HG03159 (cell line): ENCODE measurements around the gene AGAP3.

Experiments used
- ATAC-seq: cut with Tn5 transposase; IDR thresholded peaks from one replicate; pipeline ENCODE4 v1.9.1; 2021; ENCODE audit warnings: mild to moderate bottlenecking, moderate library complexity; ENCODE audit not compliant: unreplicated experiment

The AGAP3 gene

DNA sequence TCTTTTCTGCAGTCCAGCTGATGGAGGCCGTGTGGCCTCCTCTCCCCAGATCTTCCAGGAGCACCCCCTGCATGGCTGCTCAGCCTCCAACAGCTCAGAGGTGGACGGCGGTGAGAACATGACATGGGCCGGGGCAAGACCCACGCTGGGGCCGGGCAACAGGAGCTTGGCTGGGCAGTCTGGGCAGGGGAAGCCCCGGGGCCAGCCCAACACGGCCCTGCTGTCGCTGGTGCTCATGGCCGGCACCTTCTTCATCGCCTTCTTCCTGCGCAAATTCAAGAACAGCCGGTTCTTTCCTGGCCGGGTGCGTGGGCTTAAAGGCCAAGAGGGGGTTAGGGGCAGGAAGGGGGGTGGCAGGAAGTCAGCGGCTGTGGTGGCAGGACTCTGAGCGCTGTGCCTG is 12.3 kb upstream of the AGAP3 start:
- ATAC-seq, result no peak

DNA sequence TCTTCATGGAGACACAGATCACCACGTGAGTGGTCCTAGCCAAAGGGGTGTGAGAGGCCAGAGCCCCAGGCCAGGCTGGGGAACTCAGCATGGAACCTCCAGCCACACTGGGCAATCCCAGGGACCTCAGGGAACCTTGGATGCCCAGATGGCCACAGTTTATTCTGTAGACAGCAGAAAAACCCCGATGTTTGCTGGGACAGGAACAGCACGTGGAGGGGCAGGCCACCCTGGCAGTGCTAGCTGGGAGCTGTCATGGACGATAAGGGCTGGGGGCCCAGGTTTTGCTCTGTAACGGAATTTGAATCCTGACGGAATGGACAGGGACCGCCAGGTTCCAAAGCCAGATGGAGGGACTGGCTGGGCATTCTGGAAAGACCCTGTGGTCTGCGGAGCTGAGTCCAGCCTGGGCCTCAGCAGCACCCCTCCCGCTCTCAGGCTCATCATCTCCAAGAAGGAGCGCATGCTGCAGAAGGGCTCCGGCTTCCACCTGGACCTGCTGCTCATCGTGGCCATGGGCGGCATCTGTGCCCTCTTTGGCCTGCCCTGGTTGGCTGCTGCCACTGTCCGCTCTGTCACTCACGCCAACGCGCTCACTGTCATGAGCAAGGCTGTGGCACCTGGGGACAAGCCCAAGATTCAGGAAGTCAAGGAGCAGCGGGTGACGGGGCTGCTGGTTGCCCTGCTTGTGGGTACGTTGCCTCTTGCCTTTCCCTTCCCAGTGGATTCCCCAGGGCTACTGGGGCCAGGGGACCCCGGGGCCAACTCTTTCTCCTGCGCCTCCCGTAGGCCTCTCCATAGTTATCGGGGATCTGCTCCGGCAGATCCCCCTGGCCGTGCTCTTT is 11.2 kb upstream of the AGAP3 start:
- no peak for ATAC-seq

DNA sequence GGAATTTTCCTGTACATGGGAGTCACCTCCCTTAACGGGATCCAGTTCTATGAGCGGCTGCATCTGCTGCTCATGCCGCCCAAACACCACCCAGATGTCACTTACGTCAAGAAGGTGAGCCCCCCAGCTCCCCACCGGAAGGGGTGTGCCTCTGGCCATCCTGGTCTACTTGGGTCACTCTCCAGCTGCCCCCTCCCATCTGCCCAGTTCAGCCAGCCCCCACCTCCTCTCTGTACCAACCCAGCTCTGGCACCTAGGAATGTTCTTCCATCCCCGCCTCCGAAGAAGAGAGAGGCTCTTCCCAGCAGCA is 10.7 kb upstream of the AGAP3 start:
- ATAC-seq, result no peak

GRCh38 chr7:151075978-151076426 is 10.3 kb upstream of the AGAP3 start:
- no peak for ATAC-seq

GRCh38 chr7:151076863-151077704 is 9.2 kb upstream of the AGAP3 start:
- ATAC-seq, result no peak

DNA sequence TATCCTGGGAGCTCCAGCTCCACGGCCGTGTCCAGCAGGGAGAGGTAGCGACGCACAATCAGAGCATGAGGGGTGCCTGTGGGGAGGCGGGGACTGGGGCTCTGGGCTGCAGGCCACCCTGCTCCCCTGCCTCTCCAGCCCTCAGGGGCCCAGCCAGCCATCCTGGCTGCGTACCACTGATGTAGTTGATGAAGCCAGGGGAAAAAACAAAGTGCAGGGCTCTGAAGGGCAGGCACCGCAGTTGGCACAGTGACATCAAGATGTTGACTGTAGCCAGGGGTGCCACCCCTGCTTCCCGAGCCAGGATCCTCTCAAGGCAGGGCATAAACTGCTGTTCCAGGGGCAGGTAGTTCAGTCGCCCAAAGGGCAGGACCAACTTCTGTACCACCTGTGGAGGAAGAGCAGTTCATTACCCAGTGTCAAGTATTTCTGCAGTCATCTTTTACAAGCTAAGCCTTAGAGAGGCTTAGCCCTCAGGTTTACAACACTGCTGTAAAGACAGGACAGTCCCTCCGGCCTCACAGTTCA is 8.5 kb upstream of the AGAP3 start:
- no peak for ATAC-seq

GRCh38 chr7:151078233-151079040 is 7.8 kb upstream of the AGAP3 start:
- no peak for ATAC-seq

- ATAC-seq, result no peak
Measured at GRCh38 chr7:151079199-151079910, 6.9 kb upstream of the AGAP3 start.

GRCh38 chr7:151080067-151080521 is 6.2 kb upstream of the AGAP3 start:
- peak; percentile 6 for ATAC-seq

DNA sequence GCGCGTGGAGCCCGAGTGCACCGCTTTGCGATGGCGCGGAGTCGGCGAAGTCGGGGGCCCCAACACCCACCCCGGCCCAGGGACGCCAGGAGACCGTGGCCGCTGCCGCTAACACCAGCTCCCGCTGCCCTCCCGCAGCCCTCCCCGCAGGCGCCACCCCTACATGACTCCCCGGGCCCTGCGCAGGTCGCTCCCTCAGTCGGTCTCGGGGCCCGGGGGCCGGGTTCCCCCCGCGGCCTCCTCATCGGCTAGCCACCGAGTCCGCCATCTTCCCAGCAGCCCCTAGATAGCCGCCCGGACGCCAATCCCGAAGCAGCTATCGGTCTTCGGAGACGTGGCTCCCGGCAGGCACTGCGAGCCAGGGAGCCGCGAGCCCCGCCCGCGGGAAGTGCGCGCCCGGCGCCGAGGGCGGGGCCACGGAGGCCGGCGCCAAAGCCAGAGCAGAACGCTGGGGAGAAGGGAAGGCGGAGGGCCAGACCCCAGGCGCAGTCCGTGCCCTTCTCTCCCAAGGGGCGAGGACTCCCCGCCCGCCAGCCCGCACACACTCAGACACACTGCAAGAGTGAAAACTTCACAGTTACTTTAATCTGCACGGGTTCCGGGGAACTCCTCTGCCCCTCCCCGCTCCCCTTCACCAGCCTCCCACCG is 5.6 kb upstream of the AGAP3 start, which contains the start of gene FASTK:
Gene FASTK, minus strand, starts transcription at position 288 of the 648 bp plus-strand sequence. Its CDS starts 43 bp downstream, at position 245.
- ATAC-seq, result peak; percentile 79

DNA sequence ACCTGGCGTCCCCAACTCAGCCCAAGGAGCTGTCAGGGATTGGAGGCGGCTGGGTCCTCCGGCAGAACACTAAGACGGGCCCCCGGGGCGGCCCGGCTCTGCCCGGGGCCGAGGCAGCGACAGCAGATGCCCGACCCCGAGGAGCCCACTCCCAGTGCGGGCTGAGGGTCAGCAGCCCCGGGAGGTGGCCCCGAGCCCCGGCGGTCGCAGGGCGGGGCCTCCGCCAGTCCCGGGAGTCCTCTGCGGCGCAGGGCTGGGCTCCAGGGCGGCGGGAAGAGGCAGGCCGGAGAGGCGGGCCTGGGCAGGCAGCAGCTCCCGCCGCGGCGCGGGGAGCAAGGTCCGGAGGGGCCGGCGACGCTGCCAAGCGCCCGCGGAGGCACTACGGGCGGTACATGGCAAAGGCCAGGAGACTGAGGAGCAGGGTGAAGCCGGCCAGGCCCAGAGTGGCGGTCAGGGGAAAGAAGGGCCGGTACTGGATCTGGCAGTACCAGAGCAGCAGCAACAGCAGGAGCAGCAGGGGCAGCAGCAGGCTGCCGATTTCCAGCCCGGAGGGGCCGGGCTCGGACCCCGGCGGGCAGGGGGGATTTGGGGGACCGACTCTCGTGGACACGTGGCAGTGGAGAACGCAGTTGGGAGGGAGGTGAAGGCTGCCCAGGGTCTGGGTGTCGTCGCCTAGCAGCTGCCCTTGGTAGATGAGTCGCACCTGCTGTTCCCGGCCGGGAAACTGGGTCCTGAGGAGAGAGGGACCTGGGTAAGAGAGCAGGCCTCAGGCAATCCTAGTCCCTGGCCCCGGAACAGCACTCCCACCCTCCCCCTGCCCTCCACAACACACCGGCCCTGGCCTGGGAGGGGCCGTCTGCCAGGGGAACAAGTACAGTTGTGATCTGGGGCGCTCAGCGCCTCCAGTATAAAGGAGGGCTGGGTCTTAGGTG is 4.8 kb upstream of the AGAP3 start:
- no peak for ATAC-seq

- no peak for ATAC-seq
Measured at GRCh38 chr7:151082141-151083070, 3.9 kb upstream of the AGAP3 start.

GRCh38 chr7:151083071-151083823 is 3.0 kb upstream of the AGAP3 start, which contains the start of gene TMUB1:
Gene TMUB1, minus strand, starts transcription at chr7:151083493. Its CDS starts 930 bp downstream, at chr7:151082563.
- ATAC-seq, result peak; percentile 44

GRCh38 chr7:151083824-151084160 is 2.5 kb upstream of the AGAP3 start:
- no peak for ATAC-seq

DNA sequence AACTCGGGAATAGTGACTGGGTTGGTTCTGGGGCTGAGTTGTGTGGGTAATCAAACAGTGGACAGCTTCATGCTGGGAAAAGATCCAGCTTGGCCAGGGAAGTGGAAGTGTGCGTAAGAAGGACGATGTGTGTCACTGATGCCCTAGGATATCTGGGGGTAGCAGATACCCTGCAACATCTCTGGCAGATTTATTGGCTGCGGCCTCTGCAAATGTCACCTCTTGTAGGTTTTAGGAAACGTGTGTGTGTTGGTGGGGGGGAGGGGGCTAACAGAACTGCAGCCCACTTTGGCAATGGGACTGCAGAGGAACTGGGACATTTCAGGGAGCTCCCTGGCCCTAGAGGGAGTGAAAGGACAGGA is 965 bp upstream of the AGAP3 start:
- no peak for ATAC-seq

- ATAC-seq, result no peak
Measured at GRCh38 chr7:151086802-151087244, 548 bp downstream of the AGAP3 start.
